GM23248 (cell line): ENCODE data around the gene SLC35G6.

ENCODE experiments used
- EZH2 ChIP-seq: fragments of 200-600 bp; sonication (generic); IDR thresholded peaks from 2 replicates; pipeline ENCODE4 v1.6.1; 2018; ENCODE audit warnings: antibody characterized with exemption, mild to moderate bottlenecking; ENCODE audit not compliant: insufficient read depth, poor library complexity, severe bottlenecking
- EZH2phosphoT487 ChIP-seq: fragments of 200-600 bp; sonication (generic); IDR thresholded peaks from 2 replicates; pipeline ENCODE4 v1.6.1; 2018; ENCODE audit warnings: antibody characterized with exemption, moderate library complexity, mild to moderate bottlenecking, low read depth; ENCODE audit not compliant: insufficient read depth

DNA sequence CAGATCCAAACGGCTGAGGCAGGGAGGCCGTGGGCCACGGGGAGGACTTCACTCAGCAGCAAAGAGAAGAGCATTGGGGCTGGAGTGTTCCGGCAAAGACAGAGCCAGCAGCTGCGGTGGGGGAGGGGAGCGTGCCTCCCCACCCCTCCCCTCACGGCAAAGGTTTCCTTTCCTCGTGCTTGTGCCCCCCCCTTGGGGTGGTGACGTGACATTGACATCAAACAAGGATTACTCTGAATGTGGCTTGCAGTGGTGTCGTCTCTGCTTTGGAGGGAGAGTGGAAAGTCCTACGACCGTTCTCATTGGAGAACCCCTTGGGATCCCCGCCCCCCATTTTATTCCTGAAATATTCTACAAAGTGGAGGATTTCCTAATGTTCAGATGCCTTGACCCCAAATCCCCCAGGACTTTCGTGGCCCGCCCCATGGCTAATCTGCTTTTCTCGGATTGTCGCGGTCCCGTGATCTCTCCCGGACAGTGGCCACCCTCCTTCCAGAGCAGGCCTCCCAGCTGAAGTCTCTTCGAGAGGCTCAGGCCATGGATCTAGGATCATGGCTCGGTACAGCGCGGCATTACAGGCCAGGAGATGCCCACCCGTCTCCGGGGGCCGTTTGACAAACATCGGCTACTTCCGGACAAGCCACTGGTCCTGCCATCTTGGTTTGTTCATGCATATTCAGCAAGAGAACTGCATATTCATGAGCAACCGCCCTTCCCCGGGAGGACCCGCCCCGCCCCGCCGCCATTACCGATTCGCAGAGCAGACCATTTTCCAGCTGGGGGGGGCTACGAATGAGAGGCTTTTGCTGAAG is 2.2 kb downstream of the SLC35G6 start:
- TF ChIP-seq EZH2, result no peak
- TF ChIP-seq EZH2phosphoT487, result no peak
